Testis (tissue), 2 donors: ENCODE results near the gene ZBTB39.

Source experiments
- CTCF ChIP-seq, 3 experiments: fragments of 450-650 bp in 2 of 3; fragments of 200-600 bp in 1 of 3; sonication (generic) in 1 of 3; IDR thresholded peaks; one replicate each; pipeline ENCODE4 v1.5.1; 2016 to 2019; ENCODE audit warnings: antibody characterized with exemption in 3 of 3, mild to moderate bottlenecking in 2 of 3, moderate library complexity in 1 of 3
- POLR2A ChIP-seq: fragments of 450-650 bp; IDR thresholded peaks from one replicate; pipeline ENCODE4 v1.6.1; 2017; ENCODE audit warnings: antibody characterized with exemption, mild to moderate bottlenecking, moderate library complexity

GRCh38 chr12:57016348-57016747 lies 10.0 kb upstream of the ZBTB39 start, which contains the start of gene TAC3:
- TF ChIP-seq CTCF (IDR thresholded peaks at IDR 0.05), result no peak
- TF ChIP-seq POLR2A, result no peak
